SK-N-SH treated with all-trans-retinoic acid at 6 μM for 48 hours (cell line): ENCODE measurements around the gene FAT1.
A peak's percentile ranks its signal among the peaks of the same experiment; 100 is the strongest.

ENCODE experiments used
- ATAC-seq: fragments of 200-7000 bp; cut with Tn5 transposase; 3 replicates; pipeline ENCODE4 v1.9.1; 2020; ENCODE audit warnings: mild to moderate bottlenecking, moderate library complexity
- BACH2 ChIP-seq: fragments of 250-450 bp; sonication (Bioruptor Pico); IDR thresholded peaks from 2 replicates; pipeline ENCODE4 v1.9.0; 2021; ENCODE audit warnings: mild to moderate bottlenecking, borderline replicate concordance
- CSDC2 ChIP-seq: fragments of 250-450 bp; sonication (Bioruptor Pico); IDR thresholded peaks from 2 replicates; pipeline ENCODE4 v1.5.0; 2020; ENCODE audit warnings: mild to moderate bottlenecking, moderate library complexity
- GLIS3 ChIP-seq: fragments of 250-450 bp; sonication (Bioruptor Pico); IDR thresholded peaks from 2 replicates; pipeline ENCODE4 v1.5.0; 2020; ENCODE audit warnings: mild to moderate bottlenecking, moderate library complexity
- ISL1 ChIP-seq: fragments of 250-450 bp; sonication (Bioruptor Pico); IDR thresholded peaks from 2 replicates; pipeline ENCODE4 v2.1.2; 2022; ENCODE audit warnings: mild to moderate bottlenecking, moderate library complexity
- OSR1 ChIP-seq: fragments of 250-450 bp; sonication (Bioruptor Pico); IDR thresholded peaks from 2 replicates; pipeline ENCODE4 v1.8.0; 2022; ENCODE audit warnings: moderate library complexity, mild to moderate bottlenecking, inconsistent platforms
- RARB ChIP-seq: fragments of 250-450 bp; sonication (Bioruptor Pico); IDR thresholded peaks from 2 replicates; pipeline ENCODE4 v1.8.0; 2021; ENCODE audit warnings: mild to moderate bottlenecking, moderate library complexity
- SNAI2 ChIP-seq: fragments of 250-450 bp; sonication (Bioruptor Pico); IDR thresholded peaks from 2 replicates; pipeline ENCODE4 v1.5.0; 2020; ENCODE audit warnings: mild to moderate bottlenecking, moderate library complexity
- TCF4 ChIP-seq: fragments of 250-450 bp; sonication (Bioruptor Pico); IDR thresholded peaks from 2 replicates; pipeline ENCODE4 v1.8.0; 2021; ENCODE audit warnings: mild to moderate bottlenecking, moderate library complexity, borderline replicate concordance
- ZFP3 ChIP-seq: fragments of 250-450 bp; sonication (Bioruptor Pico); IDR thresholded peaks from 2 replicates; pipeline ENCODE4 v1.5.0; 2020; ENCODE audit warnings: mild to moderate bottlenecking, moderate library complexity
- ZFP30 ChIP-seq: fragments of 450-650 bp; formaldehyde crosslinking; IDR thresholded peaks from 2 replicates; pipeline ENCODE4 v1.5.0; 2022; ENCODE audit warnings: mild to moderate bottlenecking, moderate library complexity
- ZNF70 ChIP-seq: fragments of 450-650 bp; formaldehyde crosslinking; IDR thresholded peaks from 2 replicates; pipeline ENCODE4 v1.5.0; 2020; ENCODE audit warnings: mild to moderate bottlenecking, moderate library complexity
- TF ChIP-seq, protein P1 (sequence below): fragments of 250-450 bp; sonication (Bioruptor Pico); IDR thresholded peaks from 2 replicates; pipeline ENCODE4 v1.5.1; 2021; ENCODE audit warnings: mild to moderate bottlenecking, moderate library complexity
- TF ChIP-seq, protein P2 (sequence below): fragments of 250-450 bp; sonication (Bioruptor Pico); IDR thresholded peaks from 2 replicates; pipeline ENCODE4 v1.5.1; 2020; ENCODE audit warnings: low read depth, mild to moderate bottlenecking, moderate library complexity
- TF ChIP-seq, protein P3 (sequence below): fragments of 250-450 bp; sonication (Bioruptor Pico); IDR thresholded peaks from 2 replicates; pipeline ENCODE4 v1.8.0; 2021; ENCODE audit warnings: low read depth, mild to moderate bottlenecking, moderate library complexity, borderline replicate concordance
- TF ChIP-seq, protein P4 (sequence below): fragments of 250-450 bp; sonication (Bioruptor Pico); IDR thresholded peaks from 2 replicates; pipeline ENCODE4 v1.8.0; 2020; ENCODE audit warnings: mild to moderate bottlenecking, moderate library complexity, borderline replicate concordance

Gene FAT1, protein sequence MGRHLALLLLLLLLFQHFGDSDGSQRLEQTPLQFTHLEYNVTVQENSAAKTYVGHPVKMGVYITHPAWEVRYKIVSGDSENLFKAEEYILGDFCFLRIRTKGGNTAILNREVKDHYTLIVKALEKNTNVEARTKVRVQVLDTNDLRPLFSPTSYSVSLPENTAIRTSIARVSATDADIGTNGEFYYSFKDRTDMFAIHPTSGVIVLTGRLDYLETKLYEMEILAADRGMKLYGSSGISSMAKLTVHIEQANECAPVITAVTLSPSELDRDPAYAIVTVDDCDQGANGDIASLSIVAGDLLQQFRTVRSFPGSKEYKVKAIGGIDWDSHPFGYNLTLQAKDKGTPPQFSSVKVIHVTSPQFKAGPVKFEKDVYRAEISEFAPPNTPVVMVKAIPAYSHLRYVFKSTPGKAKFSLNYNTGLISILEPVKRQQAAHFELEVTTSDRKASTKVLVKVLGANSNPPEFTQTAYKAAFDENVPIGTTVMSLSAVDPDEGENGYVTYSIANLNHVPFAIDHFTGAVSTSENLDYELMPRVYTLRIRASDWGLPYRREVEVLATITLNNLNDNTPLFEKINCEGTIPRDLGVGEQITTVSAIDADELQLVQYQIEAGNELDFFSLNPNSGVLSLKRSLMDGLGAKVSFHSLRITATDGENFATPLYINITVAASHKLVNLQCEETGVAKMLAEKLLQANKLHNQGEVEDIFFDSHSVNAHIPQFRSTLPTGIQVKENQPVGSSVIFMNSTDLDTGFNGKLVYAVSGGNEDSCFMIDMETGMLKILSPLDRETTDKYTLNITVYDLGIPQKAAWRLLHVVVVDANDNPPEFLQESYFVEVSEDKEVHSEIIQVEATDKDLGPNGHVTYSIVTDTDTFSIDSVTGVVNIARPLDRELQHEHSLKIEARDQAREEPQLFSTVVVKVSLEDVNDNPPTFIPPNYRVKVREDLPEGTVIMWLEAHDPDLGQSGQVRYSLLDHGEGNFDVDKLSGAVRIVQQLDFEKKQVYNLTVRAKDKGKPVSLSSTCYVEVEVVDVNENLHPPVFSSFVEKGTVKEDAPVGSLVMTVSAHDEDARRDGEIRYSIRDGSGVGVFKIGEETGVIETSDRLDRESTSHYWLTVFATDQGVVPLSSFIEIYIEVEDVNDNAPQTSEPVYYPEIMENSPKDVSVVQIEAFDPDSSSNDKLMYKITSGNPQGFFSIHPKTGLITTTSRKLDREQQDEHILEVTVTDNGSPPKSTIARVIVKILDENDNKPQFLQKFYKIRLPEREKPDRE (N-terminal part only)

DNA sequence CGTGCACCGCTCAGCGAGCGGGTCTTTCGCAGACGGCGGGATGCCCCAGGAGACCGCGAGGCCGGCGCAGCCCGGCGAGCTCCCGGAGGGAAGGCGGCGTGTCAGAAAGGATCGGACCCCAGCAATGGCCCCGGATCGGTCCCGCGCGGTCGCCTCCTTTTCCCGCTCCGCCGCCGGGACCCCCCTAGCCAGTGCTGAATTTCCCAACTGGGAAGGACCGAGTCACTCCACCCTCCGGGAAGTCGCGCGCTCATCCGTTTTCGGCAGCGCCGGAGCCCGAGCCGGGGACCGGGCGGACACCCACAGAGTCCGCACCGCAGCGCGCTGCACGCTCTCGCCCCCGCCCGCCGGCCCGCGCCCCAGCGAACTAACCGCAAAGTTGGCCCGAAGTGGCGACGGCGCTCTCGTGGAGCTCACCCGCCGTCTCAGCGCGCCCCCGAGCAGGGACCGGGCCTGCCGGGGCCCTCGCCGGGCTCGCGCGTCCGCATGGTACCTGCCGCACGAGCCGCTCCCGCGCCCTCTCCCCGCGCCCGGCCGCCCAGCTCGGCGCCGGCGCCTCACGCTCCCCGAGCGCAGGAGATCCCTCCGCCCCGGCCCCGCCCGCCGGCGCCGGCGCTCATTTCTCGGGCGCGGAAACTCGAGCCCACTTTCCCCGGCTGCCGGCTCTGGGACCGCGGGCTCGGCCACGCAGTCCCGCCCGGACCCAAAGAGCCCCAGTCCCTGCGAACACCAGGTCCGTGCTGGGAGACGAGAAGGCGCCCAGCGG lies at the start of gene FAT1:
Gene FAT1, minus strand, starts transcription at position 565 of the 766 bp plus-strand sequence. CDS start 14,029 bp downstream, outside the sequence.
- peak; percentile 8 for ATAC-seq
- TF ChIP-seq, protein P1, sequence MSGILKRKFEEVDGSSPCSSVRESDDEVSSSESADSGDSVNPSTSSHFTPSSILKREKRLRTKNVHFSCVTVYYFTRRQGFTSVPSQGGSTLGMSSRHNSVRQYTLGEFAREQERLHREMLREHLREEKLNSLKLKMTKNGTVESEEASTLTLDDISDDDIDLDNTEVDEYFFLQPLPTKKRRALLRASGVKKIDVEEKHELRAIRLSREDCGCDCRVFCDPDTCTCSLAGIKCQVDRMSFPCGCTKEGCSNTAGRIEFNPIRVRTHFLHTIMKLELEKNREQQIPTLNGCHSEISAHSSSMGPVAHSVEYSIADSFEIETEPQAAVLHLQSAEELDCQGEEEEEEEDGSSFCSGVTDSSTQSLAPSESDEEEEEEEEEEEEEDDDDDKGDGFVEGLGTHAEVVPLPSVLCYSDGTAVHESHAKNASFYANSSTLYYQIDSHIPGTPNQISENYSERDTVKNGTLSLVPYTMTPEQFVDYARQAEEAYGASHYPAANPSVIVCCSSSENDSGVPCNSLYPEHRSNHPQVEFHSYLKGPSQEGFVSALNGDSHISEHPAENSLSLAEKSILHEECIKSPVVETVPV (CRISPR knock-in tag), result no peak
- TF ChIP-seq, protein P2, sequence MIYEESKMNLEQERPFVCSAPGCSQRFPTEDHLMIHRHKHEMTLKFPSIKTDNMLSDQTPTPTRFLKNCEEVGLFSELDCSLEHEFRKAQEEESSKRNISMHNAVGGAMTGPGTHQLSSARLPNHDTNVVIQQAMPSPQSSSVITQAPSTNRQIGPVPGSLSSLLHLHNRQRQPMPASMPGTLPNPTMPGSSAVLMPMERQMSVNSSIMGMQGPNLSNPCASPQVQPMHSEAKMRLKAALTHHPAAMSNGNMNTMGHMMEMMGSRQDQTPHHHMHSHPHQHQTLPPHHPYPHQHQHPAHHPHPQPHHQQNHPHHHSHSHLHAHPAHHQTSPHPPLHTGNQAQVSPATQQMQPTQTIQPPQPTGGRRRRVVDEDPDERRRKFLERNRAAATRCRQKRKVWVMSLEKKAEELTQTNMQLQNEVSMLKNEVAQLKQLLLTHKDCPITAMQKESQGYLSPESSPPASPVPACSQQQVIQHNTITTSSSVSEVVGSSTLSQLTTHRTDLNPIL, result no peak
- TF ChIP-seq SNAI2 (CRISPR knock-in tag), result no peak
- no peak for TF ChIP-seq ZFP3 (CRISPR knock-in tag)
- TF ChIP-seq ISL1 (CRISPR knock-in tag), result no peak
- TF ChIP-seq, protein P3, sequence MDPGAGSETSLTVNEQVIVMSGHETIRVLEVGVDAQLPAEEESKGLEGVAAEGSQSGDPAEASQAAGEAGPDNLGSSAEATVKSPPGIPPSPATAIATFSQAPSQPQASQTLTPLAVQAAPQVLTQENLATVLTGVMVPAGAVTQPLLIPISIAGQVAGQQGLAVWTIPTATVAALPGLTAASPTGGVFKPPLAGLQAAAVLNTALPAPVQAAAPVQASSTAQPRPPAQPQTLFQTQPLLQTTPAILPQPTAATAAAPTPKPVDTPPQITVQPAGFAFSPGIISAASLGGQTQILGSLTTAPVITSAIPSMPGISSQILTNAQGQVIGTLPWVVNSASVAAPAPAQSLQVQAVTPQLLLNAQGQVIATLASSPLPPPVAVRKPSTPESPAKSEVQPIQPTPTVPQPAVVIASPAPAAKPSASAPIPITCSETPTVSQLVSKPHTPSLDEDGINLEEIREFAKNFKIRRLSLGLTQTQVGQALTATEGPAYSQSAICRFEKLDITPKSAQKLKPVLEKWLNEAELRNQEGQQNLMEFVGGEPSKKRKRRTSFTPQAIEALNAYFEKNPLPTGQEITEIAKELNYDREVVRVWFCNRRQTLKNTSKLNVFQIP (CRISPR knock-in tag), result no peak
- TF ChIP-seq, protein P4, sequence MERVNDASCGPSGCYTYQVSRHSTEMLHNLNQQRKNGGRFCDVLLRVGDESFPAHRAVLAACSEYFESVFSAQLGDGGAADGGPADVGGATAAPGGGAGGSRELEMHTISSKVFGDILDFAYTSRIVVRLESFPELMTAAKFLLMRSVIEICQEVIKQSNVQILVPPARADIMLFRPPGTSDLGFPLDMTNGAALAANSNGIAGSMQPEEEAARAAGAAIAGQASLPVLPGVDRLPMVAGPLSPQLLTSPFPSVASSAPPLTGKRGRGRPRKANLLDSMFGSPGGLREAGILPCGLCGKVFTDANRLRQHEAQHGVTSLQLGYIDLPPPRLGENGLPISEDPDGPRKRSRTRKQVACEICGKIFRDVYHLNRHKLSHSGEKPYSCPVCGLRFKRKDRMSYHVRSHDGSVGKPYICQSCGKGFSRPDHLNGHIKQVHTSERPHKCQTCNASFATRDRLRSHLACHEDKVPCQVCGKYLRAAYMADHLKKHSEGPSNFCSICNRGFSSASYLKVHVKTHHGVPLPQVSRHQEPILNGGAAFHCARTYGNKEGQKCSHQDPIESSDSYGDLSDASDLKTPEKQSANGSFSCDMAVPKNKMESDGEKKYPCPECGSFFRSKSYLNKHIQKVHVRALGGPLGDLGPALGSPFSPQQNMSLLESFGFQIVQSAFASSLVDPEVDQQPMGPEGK (CRISPR knock-in tag), result no peak

DNA sequence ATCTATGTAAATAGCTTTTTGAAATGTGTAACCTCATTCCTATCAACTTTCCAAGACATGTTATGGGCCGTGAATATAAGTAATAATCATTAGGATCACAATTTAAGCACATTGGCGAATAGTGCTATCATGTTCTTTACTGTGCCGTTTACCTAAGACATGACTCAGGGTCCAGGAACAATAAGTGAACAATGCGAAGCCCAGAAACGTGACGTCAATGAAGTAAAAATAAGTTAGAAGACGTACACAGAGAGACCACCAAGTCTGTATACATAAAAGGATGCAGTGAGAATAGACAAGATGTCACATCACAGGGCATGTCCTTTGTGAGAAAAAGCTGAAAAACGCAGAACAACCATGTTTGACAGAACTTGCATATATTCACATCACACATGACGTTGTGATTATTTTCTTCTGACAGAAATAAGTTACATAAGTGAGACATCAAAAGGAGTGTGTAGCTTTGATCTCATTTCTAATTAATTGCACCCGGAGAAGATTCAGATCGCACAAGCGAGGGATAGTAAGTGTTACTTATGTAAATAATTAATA lies 49.4 kb upstream of the FAT1 start:
- no peak for ATAC-seq
- TF ChIP-seq ZFP30 (CRISPR knock-in tag) (no peak), GLIS3 (CRISPR knock-in tag) (no peak), OSR1 (CRISPR knock-in tag) (no peak), BACH2 (CRISPR knock-in tag) (no peak), TCF4 (CRISPR knock-in tag) (no peak), ZNF70 (no peak), CSDC2 (no peak), RARB (CRISPR knock-in tag) (no peak)
- TF ChIP-seq, protein P3 (CRISPR knock-in tag), result no peak
- TF ChIP-seq, protein P2, result no peak
